HG03558 (cell line): Measurements from ENCODE around the gene MIA3.
"Not testable (repeated sequence)": the region's sequence is repeated elsewhere in the genome, so short reads cannot be mapped to it uniquely, and the experiment has no call there.

Experiments used
- ATAC-seq: cut with Tn5 transposase; IDR thresholded peaks from one replicate; pipeline ENCODE4 v1.9.1; 2021; ENCODE audit warnings: moderate number of reproducible peaks; ENCODE audit not compliant: unreplicated experiment; ENCODE audit errors: extremely low read depth

The MIA3 gene

DNA sequence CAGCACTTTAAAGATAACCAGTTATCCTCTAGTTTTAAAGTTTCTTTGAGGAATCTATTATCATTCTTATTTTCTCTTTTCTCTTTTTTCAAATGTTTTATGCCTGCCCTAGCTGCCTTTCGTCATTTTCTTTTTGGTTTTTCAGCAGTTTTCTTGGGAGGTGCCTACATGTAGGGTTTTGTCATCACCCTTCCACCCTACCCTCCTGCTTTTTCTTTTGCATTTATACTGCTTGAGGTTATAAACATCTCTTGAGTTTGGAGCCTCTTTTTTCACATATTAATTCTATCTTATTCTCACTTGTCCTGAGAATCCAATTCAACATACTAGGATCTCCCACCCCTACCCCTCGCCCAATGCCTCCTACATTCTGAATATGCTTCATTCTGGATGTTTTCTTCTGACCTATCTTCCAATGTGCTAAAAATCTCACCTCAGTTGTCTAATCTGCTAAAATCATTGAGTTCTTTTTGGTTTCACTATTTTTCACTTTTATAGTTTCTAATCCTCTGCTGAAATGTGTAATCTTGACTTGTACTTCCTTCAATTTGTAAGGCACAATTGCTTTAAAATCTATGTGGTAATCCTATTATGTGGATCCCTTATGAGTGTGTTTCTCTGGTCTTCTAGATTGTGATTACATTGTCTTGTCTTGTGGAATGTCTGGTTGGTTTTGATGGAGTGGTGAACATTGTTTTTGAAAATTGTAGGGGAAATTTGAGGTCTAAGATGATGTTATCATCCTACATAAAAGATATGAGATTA is 38.7 kb downstream of the MIA3 start:
- no peak for ATAC-seq

DNA sequence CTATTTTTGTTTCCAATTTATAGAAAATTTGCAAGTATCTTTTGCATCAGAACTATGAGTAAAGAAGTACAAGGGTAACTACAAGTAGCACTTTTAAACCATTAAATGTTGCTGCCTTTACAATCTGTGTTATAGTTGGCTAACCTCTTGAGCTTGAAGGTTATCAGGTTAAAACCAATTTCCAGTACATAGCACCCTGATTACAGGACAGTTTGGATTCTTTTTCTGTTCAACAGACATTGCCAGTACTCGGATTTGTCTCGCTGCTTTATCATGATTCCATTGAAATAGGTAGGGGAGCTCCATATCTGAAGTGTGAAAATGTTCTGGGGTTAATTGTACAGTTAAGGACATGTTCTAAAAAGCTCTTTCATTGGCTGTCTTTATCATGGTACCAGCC is 40.0 kb downstream of the MIA3 start:
- ATAC-seq, result no peak

DNA sequence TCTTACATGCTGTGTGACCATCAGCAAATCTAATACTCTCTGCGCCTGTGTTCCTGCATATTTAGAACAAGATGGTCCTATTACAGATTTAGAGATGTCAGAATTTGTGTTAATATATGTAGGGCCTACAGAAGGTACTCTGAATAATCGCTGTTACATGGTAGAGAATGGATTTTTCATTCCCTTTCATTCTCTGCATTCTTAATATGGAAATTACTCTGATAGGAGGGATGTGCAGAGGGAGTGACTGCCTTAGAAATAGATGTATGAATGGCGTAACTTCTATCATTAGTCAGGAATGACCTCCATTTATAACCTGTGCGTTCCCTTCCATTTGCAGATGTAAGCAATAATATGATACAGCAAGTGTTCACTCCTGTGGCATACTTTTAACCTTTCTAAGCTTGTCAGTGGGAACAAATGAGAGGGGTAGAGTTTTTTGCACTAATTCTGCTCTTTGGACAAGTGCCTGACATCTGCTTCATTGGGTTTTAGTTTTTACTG is 45.6 kb downstream of the MIA3 start:
- no peak for ATAC-seq

DNA sequence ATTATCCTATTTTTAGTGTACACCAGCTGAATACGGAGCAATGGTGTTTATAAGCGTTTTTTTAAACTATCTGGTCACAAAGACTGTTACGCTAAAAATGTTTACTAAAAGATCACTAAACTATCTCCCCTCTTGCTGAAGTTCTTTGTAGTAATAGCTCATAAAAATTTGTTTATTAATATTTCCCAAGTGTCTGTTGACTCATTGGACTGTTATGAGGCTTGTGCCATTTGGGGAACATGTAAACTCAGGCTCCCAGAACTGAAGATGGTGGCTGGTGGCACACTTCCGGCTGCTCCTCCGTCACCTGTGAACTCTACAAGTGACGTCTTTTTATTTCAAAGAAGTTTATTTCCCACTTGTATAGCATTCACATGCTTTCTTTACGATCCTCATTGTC is 48.1 kb downstream of the MIA3 start:
- no peak for ATAC-seq

DNA sequence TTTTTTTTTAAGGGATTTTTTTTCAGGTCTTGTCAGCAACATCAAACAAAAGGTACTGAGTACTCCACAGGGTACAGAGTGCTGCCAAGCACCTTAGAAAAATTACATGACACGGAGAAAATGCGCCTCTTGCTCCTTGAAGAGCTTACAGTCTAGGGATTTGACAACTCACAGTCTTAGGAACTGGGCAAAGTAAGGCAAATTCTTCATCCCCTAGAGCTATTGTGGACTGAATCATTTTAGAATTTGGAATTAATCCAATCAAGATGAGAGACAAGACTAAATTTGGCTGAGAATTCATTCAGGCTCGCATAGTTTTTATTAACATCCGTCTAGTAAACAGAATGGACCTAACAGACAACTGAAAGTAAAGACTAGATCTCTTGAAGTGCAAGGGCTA is 50.3 kb downstream of the MIA3 start:
- not testable (repeated sequence) for ATAC-seq

DNA sequence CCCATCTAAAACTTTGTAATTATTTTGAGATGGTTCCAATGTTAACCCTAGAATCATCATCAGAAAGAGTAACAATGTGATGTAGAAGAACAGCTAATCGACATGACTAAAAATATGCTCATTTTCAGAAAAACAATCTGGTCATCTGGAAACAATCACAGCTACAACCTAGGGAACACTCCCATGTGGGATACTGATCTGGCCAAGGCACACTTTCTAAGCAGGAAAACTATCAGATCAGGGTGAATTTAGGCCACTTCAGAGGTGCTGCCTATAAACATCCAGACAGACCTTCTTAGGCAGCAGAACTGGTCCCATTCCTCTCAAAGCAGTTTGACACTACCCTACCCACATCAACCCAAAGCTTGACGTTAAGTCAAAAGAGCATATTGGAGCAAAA is 51.2 kb downstream of the MIA3 start:
- ATAC-seq, result not testable (repeated sequence)

DNA sequence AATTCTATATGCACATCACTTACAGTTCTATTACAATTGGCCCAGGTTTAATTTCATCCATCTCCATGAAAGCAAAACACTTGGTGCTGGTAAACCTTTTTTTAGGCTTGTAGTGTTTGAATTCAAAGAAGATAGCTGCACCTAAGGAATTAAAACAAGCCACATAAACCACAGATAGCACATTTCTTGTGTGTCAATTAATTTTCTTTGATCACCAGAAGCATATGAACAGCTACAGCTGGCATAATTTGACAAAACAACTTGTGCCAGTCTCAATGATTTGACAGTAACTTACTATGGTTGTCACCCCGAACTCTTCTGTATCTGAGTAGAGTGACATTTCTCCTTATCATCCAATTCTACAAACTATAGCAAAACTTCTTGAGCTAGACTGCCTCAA is 52.2 kb downstream of the MIA3 start:
- ATAC-seq, result no peak

DNA sequence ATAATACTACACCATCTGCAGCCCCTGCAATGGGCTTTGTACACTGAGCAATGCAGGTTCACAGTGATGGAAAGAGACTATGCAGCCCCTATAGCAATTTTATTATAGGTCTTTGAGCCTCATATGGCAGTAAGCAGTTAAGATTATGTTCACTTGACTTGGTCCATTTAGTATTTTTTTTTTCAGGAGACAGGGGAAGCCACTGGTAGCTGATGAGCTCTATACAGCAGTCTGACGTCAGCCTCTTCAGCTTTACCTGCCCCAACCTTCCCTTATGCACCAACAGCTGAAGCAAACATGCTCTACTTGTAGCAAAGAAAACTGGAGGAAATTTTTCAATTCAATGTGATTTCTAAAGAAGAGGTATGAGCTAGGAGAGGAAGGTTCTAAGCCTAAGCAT is 62.2 kb downstream of the MIA3 start:
- ATAC-seq, result no peak

DNA sequence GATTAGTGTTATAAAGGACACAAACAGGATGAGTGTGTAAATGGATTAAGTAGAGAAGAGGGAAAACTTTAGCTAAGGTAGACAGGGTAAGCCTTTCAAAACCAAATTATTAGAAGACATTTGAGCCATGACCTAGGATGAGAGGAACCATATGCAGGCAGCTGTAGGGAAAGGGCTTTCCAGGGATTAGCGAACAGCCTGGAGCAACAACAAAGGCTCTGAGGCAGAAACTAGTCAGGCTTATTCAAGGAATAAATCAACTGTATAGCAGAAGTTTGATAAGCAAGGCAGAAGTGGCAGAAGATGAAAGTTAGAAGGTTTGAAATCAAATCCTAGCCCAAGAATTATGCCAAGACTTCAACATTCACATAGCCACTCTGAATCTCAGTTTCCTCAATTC is 73.1 kb downstream of the MIA3 start:
- no peak for ATAC-seq

DNA sequence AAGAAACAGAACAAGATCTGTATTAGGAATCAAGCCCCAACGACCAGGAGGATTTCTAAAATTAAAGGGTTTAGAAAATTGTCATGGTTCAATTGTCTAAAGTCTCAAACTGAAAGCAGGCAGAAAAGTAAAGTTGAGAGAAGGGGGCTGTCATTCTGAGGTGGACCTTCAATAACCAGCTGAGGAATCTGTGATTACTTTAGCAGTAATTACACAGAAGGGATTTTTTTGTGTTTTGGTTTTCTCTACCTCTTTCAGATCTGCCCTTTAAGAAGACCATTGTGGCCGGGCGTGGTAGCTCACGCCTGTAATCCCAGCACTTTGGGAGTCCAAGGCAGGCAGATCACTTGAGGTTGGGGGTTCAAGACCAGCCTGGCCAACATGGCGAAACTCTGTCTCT is 77.0 kb downstream of the MIA3 start:
- no peak for ATAC-seq

DNA sequence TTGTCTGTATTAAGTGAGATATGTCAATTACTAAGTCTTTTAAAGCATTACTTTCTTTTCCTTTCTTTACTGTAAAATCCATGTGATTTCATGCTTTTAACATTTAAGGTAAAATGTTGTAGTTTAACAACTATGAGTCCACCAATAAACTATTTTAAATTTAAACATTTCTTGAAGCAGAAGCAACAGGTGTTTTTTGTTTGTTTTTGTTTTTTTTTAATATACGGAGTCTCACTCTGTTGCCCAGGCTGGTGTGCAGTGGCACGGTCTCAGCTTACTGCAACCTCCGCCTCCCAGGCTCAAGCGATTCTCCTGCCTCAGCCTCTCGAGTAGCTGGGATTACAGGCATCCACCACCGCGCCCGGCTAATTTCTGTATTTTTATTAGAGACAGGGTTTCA is 78.8 kb downstream of the MIA3 start:
- ATAC-seq, result no peak

DNA sequence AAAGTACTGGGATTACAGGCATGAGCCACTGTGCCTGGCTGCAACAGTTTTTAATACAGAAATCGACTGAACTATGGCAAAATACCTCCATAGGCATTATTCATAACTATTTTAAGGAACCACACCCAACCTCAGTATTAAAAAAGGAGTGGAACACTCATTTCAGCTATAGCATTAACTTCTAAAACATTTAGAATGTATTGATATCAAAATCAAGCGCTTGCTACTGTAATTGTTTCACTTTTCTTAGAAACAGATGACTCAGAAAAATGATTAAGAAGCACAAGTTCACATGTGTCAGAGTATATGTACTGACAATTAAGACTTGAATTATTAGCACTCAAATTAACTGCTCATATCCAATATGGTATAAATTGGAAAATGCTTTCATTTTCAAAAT is 79.3 kb downstream of the MIA3 start:
- ATAC-seq, result no peak

DNA sequence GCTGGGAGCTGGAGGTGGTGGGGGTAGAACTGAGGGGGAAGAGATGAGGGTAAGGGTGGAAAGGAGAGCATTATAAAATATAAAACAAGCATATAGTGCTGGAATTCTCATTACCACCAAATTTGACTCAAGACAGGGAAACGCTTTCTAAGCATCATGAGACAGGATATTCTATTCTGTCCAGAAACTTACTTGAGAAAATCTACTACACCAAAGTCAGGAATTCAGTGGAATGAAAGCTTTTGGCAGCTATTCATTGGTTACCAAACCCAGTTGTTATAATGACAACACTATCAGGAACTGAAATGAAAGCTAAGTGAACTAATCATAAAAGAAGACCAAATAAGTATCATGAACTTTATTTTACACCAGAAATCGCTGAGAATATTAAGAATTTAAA is 79.9 kb downstream of the MIA3 start:
- ATAC-seq, result no peak

DNA sequence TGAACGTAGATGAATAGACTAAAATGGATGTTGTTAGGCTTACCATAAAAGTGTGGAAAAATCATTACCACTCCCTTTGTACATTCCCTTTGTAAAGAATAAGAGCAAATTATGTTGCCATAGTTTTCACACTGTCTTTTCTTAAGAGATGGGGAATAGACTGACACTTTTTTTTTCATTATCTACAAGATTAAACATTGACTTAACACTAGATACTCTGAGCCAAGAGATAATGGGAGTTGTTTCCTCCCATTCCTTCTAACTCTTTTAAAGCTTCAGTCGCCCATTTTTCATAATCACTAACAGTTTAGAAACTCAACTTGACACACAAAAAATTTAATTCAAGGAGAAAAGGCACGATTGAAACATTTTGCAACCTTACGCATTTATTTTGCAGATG is 84.3 kb downstream of the MIA3 start:
- ATAC-seq, result no peak

DNA sequence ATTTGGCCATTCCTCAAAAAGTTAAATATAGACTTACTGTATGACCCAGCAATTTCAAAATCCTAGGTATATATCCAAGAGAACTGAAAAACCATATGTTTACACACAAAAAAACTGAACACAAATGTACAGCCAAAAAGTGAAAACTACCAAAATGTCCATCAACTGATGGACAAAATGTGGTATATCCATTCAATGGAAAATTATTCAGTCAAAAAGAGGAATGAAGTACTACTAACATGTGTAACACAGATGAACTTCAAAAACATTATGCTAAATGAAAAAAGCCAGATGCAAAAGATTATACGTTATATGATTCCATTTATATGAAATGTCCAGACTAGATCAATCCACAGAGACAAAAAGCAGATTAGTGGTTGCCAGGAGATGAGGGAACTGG is 86.4 kb downstream of the MIA3 start:
- ATAC-seq, result no peak

DNA sequence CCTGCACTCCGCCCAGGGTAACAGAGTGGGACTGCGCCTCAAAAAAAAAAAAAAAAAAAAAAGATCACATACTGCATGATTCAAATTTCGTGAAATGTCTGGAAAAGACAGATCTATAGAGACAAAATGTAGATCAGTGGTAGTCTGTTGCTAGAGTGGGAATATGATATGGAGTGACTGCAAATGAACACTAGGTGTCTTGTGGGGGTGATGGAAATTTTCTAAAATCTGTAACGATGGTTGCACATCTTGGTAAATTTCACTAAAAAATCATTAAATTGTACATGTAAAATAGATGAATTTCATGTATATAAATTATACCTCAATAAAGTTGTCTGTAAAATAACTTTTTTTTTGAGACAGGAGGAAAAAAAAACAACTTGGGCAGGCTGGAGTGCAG is 88.9 kb downstream of the MIA3 start:
- no peak for ATAC-seq

DNA sequence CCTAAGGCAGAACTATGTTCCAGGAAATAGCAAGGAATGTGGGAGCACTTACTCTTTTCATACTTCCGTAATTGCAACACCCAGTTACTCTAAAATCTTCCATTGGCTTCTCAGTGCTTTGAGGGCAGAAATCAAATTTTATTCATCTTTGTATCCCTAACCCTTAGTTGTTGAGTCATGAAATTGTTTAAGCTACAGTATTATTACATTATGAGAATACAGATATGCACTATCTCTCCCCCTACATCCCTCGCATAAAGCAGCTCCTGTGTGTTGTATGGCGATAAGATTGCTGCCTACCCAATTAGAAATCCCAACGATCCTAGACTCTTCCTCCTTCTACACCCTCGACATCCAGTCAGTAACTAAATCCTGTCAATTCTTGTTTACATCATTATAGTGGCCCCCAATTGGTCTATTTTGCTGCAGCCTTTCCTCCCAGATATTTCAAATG is 91.8 kb downstream of the MIA3 start:
- ATAC-seq, result no peak

DNA sequence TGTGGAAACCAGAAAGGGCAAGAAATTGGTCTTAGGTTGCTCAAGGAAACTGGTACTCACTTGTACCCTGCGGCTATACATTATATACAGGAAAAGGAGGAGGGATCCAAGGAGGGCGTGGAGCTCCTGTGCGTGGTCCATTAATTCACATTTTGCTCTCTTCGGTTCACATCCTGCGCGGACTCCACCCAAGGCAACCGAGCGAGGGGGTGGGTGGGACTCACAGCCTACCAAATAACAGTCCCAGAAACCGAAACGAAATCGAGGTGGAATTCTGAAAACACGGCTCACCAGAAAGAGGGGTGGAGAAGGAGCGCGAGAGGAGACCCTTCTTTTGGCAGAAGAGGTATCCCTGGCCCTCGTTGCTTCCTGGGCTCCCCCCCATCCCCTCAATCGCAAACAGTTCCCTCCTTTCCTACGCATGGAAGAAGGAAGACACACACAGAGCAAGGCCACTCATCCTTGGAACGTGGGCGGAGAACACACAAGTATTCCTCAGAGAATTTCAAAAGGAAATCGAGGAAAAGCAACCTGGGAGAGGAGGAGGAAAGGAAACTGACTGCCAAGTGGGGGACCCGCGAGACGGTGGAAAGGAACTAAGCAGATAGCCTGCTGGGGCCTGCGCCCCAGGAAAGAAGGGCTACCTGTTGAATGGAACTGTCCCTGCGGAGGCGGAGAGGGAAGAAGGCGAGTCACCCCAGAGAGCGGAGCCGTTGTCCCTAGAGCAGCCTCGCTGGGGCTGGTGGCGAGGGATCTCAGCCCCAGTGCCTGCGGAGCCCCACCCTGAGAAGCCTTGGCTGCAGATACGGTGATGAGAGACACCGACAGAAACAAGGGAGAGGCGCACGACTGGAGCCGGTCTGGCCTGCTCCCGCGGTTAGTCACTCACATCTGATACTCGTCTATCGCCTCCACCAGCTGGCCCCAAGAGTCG is 93.7 kb downstream of the MIA3 start:
- ATAC-seq, result peak; percentile 22

DNA sequence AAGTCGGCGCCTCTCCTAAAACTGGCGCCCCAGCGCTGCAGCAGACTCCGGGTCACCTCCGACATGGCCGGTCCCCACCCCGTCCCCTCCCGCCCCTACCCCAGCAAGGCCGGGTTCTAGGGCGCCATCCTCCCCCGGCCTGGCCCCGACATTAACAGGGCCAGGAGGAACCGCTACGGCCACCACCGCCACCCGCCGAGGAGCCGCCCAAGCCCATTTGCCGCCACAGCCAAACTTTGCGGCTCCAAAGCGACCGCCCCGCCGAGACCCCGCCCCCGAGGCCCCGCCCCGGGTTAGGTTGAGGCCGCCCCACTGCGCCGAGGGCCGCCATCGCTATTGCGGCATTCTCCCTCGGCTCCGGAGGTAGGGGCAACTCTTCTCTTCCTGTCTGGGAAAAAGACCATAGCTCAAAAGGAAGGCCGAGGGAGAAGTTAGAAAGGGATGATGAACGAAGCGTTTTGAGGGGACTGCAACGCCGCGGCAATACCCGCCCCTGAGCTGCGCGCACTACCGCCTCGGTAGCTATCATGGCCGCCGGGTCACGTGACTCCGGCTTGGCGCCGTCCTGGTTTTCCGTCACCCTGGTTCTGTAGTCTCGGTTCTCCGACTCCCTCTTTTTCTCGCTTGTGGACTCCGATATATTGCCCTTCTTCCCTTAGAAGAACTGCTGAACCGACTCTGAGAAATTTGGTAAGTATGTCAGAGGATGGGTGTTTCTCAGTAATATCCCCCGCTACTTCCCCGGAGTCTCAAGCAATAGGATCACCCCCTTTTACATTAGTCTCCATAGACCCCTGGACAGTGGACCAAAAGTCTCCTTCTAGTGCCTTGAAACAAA is 94.6 kb downstream of the MIA3 start, which contains the start of the genes AIDA and BROX:
Gene AIDA, minus strand, starts transcription at position 239 of the 838 bp plus-strand sequence. Its CDS starts 174 bp downstream, at position 65.
Gene BROX, plus strand, starts transcription at position 312 of the 838 bp plus-strand sequence. CDS start 3,136 bp downstream, outside the sequence.
- ATAC-seq, result peak; percentile 48
